Breast epithelium (tissue), 4 donors: ENCODE data around the gene NFKB1. TPM values are rescaled to one million over a fixed set of nuclear protein-coding genes. Genes with fewer than 3 reads are reported as not detected.

Experiments used
- DNase-seq, 2 donors: peaks; one replicate each; pipeline ENCODE4 v3.0.0-alpha.2; 2019; ENCODE audit warnings: low spot score in 2 of 2
- H3K27ac ChIP-seq, 2 donors: fragments of 200-600 bp; sonication (generic) in 1 of 2; one replicate each; pipeline ENCODE4 v1.5.1; 2016 to 2019; ENCODE audit warnings: mild to moderate bottlenecking in 1 of 2
- H3K27me3 ChIP-seq, 2 donors: fragments of 200-600 bp; sonication (generic) in 1 of 2; one replicate each; pipeline versions ENCODE4 v1.5.1 to v1.6.0; 2017 to 2019; ENCODE audit warnings: control low read depth in 1 of 2, mild to moderate bottlenecking in 1 of 2
- H3K36me3 ChIP-seq: fragments of 200-600 bp; one replicate; pipeline ENCODE4 v1.5.1; 2019
- H3K4me1 ChIP-seq, 2 donors: fragments of 200-600 bp; sonication (generic); one replicate each; pipeline ENCODE4 v1.5.1; 2016 to 2019; ENCODE audit warnings: control low read depth in 1 of 2
- H3K4me3 ChIP-seq, 3 donors: fragments of 200-600 bp; sonication (generic); 1 replicate in 2 of 3; 2 replicates in 1 of 3; pipeline ENCODE4 v1.5.1; 2016 to 2019; ENCODE audit warnings: mild to moderate bottlenecking in 3 of 3, moderate library complexity in 2 of 3
- H3K9me3 ChIP-seq, 2 donors: fragments of 200-600 bp; sonication (generic) in 1 of 2; one replicate each; pipeline ENCODE4 v1.5.1; 2016 to 2019; ENCODE audit warnings: control low read depth in 1 of 2
- CTCF ChIP-seq, 3 donors: fragments of 450-650 bp; IDR thresholded peaks; one replicate each; pipeline ENCODE4 v1.5.1; 2016 to 2017; ENCODE audit warnings: antibody characterized with exemption in 3 of 3, mild to moderate bottlenecking in 3 of 3, moderate library complexity in 3 of 3
- POLR2A ChIP-seq: fragments of 450-650 bp; IDR thresholded peaks from one replicate; pipeline ENCODE4 v1.6.1; 2016; ENCODE audit warnings: antibody characterized with exemption, mild to moderate bottlenecking, moderate library complexity
- POLR2AphosphoS5 ChIP-seq, 3 donors: sonication (generic); formaldehyde crosslinking; IDR thresholded peaks; one replicate each; pipeline ENCODE4 v1.6.1; 2017; ENCODE audit warnings: antibody characterized with exemption in 3 of 3
- intact Hi-C: fragments of 100-400 bp; cut with DNase I; formaldehyde crosslinking; loops from one replicate; pipeline ENCODE4 v1.15.1; 2023; ENCODE audit warnings: low total_unique reads
- total RNA-seq, 3 donors: library from RNA; depleted of rRNA; stranded (reverse); fragments of >200 nt; gene quantifications; one replicate each; pipeline ENCODE4 v1.1.0, GENCODE V29; 2016

The NFKB1 gene
- total RNA-seq, 3 donors from 2014 or later, result 30.2 to 52.5 (median 42.6) TPM

- Histone ChIP-seq H3K4me3 (no peak overlapping the region), H3K4me1 (no peaks in the 10 kb centered on the region), H3K36me3 (no peaks in the 10 kb centered on the region), H3K27me3 (no peaks in the 10 kb centered on the region), H3K9me3 (no peaks in the 10 kb centered on the region), H3K27ac (no peak overlapping the region)
- DNase-seq, result no peak
- TF ChIP-seq POLR2AphosphoS5 (IDR thresholded peaks at IDR 0.05) (no peak), POLR2A (no peak), CTCF (IDR thresholded peaks at IDR 0.05) (no peak)
- intact Hi-C loops, result no loop called here
Measured at GRCh38 chr4:102557636-102558035, 56.5 kb downstream of the NFKB1 start.

GRCh38 chr4:102560115-102560514, 59.0 kb downstream of the NFKB1 start:
- H3K36me3 ChIP-seq, result no peaks in the 10 kb centered on the region
- H3K27ac ChIP-seq, result peak overlapping the region; percentile 50 to 65
- intact Hi-C loops, result no loop called here
- no peak for DNase-seq
- no peak overlapping the region for H3K4me3 ChIP-seq
- no peaks in the 10 kb centered on the region for H3K9me3 ChIP-seq
- H3K4me1 ChIP-seq, result no peaks in the 10 kb centered on the region
- TF ChIP-seq POLR2AphosphoS5 (IDR thresholded peaks at IDR 0.05) (no peak), POLR2A (no peak), CTCF (IDR thresholded peaks at IDR 0.05) (no peak)
- H3K27me3 ChIP-seq, result no peaks in the 10 kb centered on the region

- Histone ChIP-seq H3K36me3 (no peaks in the 10 kb centered on the region), H3K4me3 (no peak overlapping the region), H3K9me3 (no peaks in the 10 kb centered on the region), H3K27ac (peak overlapping the region; percentile 50 to 65), H3K27me3 (no peaks in the 10 kb centered on the region), H3K4me1 (no peaks in the 10 kb centered on the region)
- TF ChIP-seq CTCF (IDR thresholded peaks at IDR 0.05), result no peak
- intact Hi-C loops, result no loop called here
- DNase-seq, result no peak
Measured at GRCh38 chr4:102560571-102561341, 59.6 kb downstream of the NFKB1 start.

- H3K27ac ChIP-seq, result no peak overlapping the region
- no peaks in the 10 kb centered on the region for H3K36me3 ChIP-seq
- no peaks in the 10 kb centered on the region for H3K9me3 ChIP-seq
- no peak for TF ChIP-seq CTCF (IDR thresholded peaks at IDR 0.05)
- no peak for TF ChIP-seq POLR2AphosphoS5 (IDR thresholded peaks at IDR 0.05)
- TF ChIP-seq POLR2A, result no peak
- H3K4me3 ChIP-seq, result no peak overlapping the region
- no peaks in the 10 kb centered on the region for H3K4me1 ChIP-seq
- intact Hi-C loops, result no loop called here
- H3K27me3 ChIP-seq, result no peaks in the 10 kb centered on the region
- no peak for DNase-seq
Measured at GRCh38 chr4:102563000-102563399, 61.8 kb downstream of the NFKB1 start.

- TF ChIP-seq POLR2A, result no peak
- TF ChIP-seq POLR2AphosphoS5 (IDR thresholded peaks at IDR 0.05), result no peak
- no peak for TF ChIP-seq CTCF (IDR thresholded peaks at IDR 0.05)
- Histone ChIP-seq H3K27me3 (no peaks in the 10 kb centered on the region), H3K9me3 (no peaks in the 10 kb centered on the region), H3K4me1 (no peaks in the 10 kb centered on the region), H3K36me3 (no peaks in the 10 kb centered on the region), H3K4me3 (no peak overlapping the region), H3K27ac (no peak overlapping the region)
- DNase-seq, result no peak
- intact Hi-C loops, result loop anchor here (1.0 kb wide), 1 partner anchor 25 kb away; no protein-coding TSS in a partner anchor
Measured at GRCh38 chr4:102564399-102565059, 63.4 kb downstream of the NFKB1 start.
